A549 (cell line): Measurements from ENCODE around the gene NFIA. TPM values are rescaled to one million over a fixed set of nuclear protein-coding genes. Genes with fewer than 3 reads are reported as not detected.
A peak's percentile ranks its signal among the peaks of the same experiment; 100 is the strongest.

Experiments
- ATAC-seq, 2 experiments: fragments of 200-7000 bp in 1 of 2; fragments of >200 bp in 1 of 2; cut with Nextera tagmentation in 1 of 2; cut with Tn5 transposase in 1 of 2; 3 replicates each; pipeline versions ENCODE4 v1.8.0 to v1.9.1; 2018 to 2020; ENCODE audit warnings: mild to moderate bottlenecking in 1 of 2, moderate library complexity in 1 of 2
- CTCF ChIA-PET: fragments of 300-600 bp; sonication (Branson Sonifier 250); formaldehyde crosslinking; extraction: SDS; loops from one replicate; lab custom pipeline; 2021; ENCODE audit warnings: antibody characterized with exemption, inconsistent platforms; lab: Yijun Ruan, JAX
- POLR2A ChIA-PET: fragments of 350-600 bp; formaldehyde crosslinking; extraction: SDS; loops from one replicate; lab custom pipeline; 2021; ENCODE audit warnings: antibody characterized with exemption, inconsistent platforms; lab: Yijun Ruan, JAX
- DNase-seq, 2 experiments: peaks; one replicate each; pipeline versions ENCODE4 v3.0.0 to v3.0.0-alpha.2; 2011 to 2016; ENCODE audit warnings: low read depth in 1 of 2, low spot score in 1 of 2
- FAIRE-seq: peaks from 2 replicates; lab custom pipeline; 2011; peaks lifted over from hg19 to GRCh38; lab: Jason Lieb, UNC
- H3K27ac ChIP-seq, 2 experiments: fragments of >200 bp; sonication (Bioruptor Twin); formaldehyde crosslinking; 3 replicates each; pipeline ENCODE4 v1.5.1; 2016 to 2017
- H3K4me1 ChIP-seq: fragments of >200 bp; sonication (Bioruptor Twin); formaldehyde crosslinking; 3 replicates; pipeline ENCODE4 v1.6.1; 2016
- H3K4me2 ChIP-seq: fragments of >200 bp; sonication (Bioruptor Twin); formaldehyde crosslinking; 3 replicates; pipeline ENCODE4 v1.6.1; 2016
- H3K4me3 ChIP-seq: fragments of >200 bp; sonication (Bioruptor Twin); formaldehyde crosslinking; 3 replicates; pipeline ENCODE4 v1.5.1; 2016
- H3K9me3 ChIP-seq: fragments of >200 bp; sonication (Bioruptor Twin); formaldehyde crosslinking; 3 replicates; pipeline ENCODE4 v1.6.1; 2016
- BCL3 ChIP-seq: fragments of >200 bp; sonication (Bioruptor Twin); formaldehyde crosslinking; IDR thresholded peaks from 3 replicates; pipeline ENCODE4 v1.6.1; 2016
- BHLHE40 ChIP-seq: IDR thresholded peaks from 2 replicates; pipeline ENCODE4 v1.6.1; 2012; ENCODE audit warnings: low read depth, low read length, inconsistent platforms
- CBX2 ChIP-seq: fragments of 200-600 bp; sonication (generic); IDR thresholded peaks from 2 replicates; pipeline ENCODE4 v1.6.1; 2016; ENCODE audit warnings: low read depth, mild to moderate bottlenecking, borderline replicate concordance
- CEBPB ChIP-seq, 2 experiments: fragments of >200 bp in 1 of 2; sonication (Bioruptor Twin) in 1 of 2; formaldehyde crosslinking in 1 of 2; IDR thresholded peaks; 2 replicates each; pipeline ENCODE4 v1.6.1; 2012 to 2016
- CHD2 ChIP-seq: fragments of 150-350 bp; IDR thresholded peaks from 2 replicates; pipeline ENCODE4 v1.6.1; 2014; ENCODE audit warnings: low read length; ENCODE audit not compliant: partially characterized antibody
- E2F6 ChIP-seq: IDR thresholded peaks from 2 replicates; pipeline ENCODE4 v1.6.1; 2012; ENCODE audit warnings: low read depth, borderline replicate concordance
- EHF ChIP-seq: fragments of 250-450 bp; sonication (Bioruptor Pico); IDR thresholded peaks from 2 replicates; pipeline ENCODE4 v1.5.0; 2020; ENCODE audit warnings: mild to moderate bottlenecking
- EP300 ChIP-seq, 2 experiments: fragments of >200 bp; sonication (Bioruptor Twin); formaldehyde crosslinking; IDR thresholded peaks; 2 replicates in 1 of 2; 3 replicates in 1 of 2; pipeline ENCODE4 v1.6.1; 2016 to 2017
- FOSL2 ChIP-seq, 2 experiments: fragments of 450-650 bp in 1 of 2; fragments of >200 bp in 1 of 2; sonication (Bioruptor Twin) in 1 of 2; formaldehyde crosslinking; IDR thresholded peaks; 2 replicates each; pipeline versions ENCODE4 v1.5.0 to v1.6.1; 2016 to 2020; ENCODE audit warnings: mild to moderate bottlenecking in 1 of 2, moderate library complexity in 1 of 2
- FOXS1 ChIP-seq: fragments of 250-450 bp; sonication (Bioruptor Pico); IDR thresholded peaks from 2 replicates; pipeline ENCODE4 v1.5.0; 2020; ENCODE audit warnings: mild to moderate bottlenecking, moderate library complexity
- GATA3 ChIP-seq: IDR thresholded peaks from 2 replicates; pipeline ENCODE4 v1.6.1; 2012; ENCODE audit warnings: borderline replicate concordance
- HOXA7 ChIP-seq: fragments of 250-450 bp; sonication (Bioruptor Pico); IDR thresholded peaks from 2 replicates; pipeline ENCODE4 v1.5.0; 2020; ENCODE audit warnings: mild to moderate bottlenecking, moderate library complexity
- HOXB13 ChIP-seq: fragments of 250-450 bp; sonication (Bioruptor Pico); IDR thresholded peaks from 2 replicates; pipeline ENCODE4 v1.5.0; 2020; ENCODE audit warnings: low read depth, mild to moderate bottlenecking, moderate library complexity
- HOXB5 ChIP-seq: fragments of 250-450 bp; sonication (Bioruptor Pico); IDR thresholded peaks from 2 replicates; pipeline ENCODE4 v1.5.0; 2020; ENCODE audit warnings: mild to moderate bottlenecking, moderate library complexity
- JUN ChIP-seq, 2 experiments: fragments of >200 bp; sonication (Bioruptor Twin); formaldehyde crosslinking; IDR thresholded peaks; 2 replicates in 1 of 2; 3 replicates in 1 of 2; pipeline ENCODE4 v1.6.1; 2016 to 2017
- JUNB ChIP-seq: fragments of >200 bp; sonication (Bioruptor Twin); formaldehyde crosslinking; IDR thresholded peaks from 2 replicates; pipeline ENCODE4 v1.6.1; 2016
- KDM1A ChIP-seq: fragments of 200-600 bp; sonication (generic); IDR thresholded peaks from 2 replicates; pipeline ENCODE4 v1.6.1; 2016; ENCODE audit warnings: low read depth, mild to moderate bottlenecking
- MAFK ChIP-seq: fragments of 450-650 bp; IDR thresholded peaks from 2 replicates; pipeline ENCODE4 v1.6.1; 2014; ENCODE audit not compliant: partially characterized antibody
- MAX ChIP-seq: IDR thresholded peaks from 2 replicates; pipeline ENCODE4 v1.6.1; 2012
- MAZ ChIP-seq: fragments of 150-350 bp; IDR thresholded peaks from 2 replicates; pipeline ENCODE4 v1.6.1; 2014; ENCODE audit warnings: antibody characterized with exemption, low read depth, low read length, borderline replicate concordance
- NPAS2 ChIP-seq: fragments of 250-450 bp; sonication (Bioruptor Pico); IDR thresholded peaks from 2 replicates; pipeline ENCODE4 v1.8.0; 2022; ENCODE audit warnings: mild to moderate bottlenecking, moderate library complexity, borderline replicate concordance
- NR3C1 ChIP-seq: fragments of >200 bp; sonication (Bioruptor Twin); formaldehyde crosslinking; IDR thresholded peaks from 3 replicates; pipeline ENCODE4 v1.6.1; 2017
- PBX3 ChIP-seq: IDR thresholded peaks from 2 replicates; pipeline ENCODE4 v1.6.1; 2012
- POLR2A ChIP-seq: IDR thresholded peaks from 2 replicates; pipeline ENCODE4 v1.6.1; 2012; ENCODE audit warnings: mild to moderate bottlenecking, low read length
- RAD21 ChIP-seq, 2 experiments: fragments of >200 bp in 1 of 2; sonication (Bioruptor Twin) in 1 of 2; formaldehyde crosslinking in 1 of 2; IDR thresholded peaks in 1 of 2; conservative IDR thresholded peaks in 1 of 2; 2 replicates in 1 of 2; 3 replicates in 1 of 2; pipeline ENCODE4 v1.6.1; 2012 to 2018; ENCODE audit warnings: inconsistent platforms in 1 of 2
- RARB ChIP-seq: fragments of 250-450 bp; sonication (Bioruptor Pico); IDR thresholded peaks from 2 replicates; pipeline ENCODE4 v1.8.0; 2021; ENCODE audit warnings: mild to moderate bottlenecking, moderate library complexity
- RCOR1 ChIP-seq: fragments of 150-350 bp; IDR thresholded peaks from 2 replicates; pipeline ENCODE4 v1.6.1; 2014; ENCODE audit warnings: antibody characterized with exemption, low read length, low read depth
- RFX5 ChIP-seq: fragments of 450-650 bp; IDR thresholded peaks from 2 replicates; pipeline ENCODE4 v1.7.1; 2014; ENCODE audit warnings: antibody characterized with exemption, mild to moderate bottlenecking, moderate library complexity
- SREBF2 ChIP-seq: fragments of 450-650 bp; IDR thresholded peaks from 2 replicates; pipeline ENCODE4 v1.6.1; 2014; ENCODE audit warnings: mild to moderate bottlenecking, moderate library complexity
- TFCP2L1 ChIP-seq: fragments of 250-450 bp; sonication (Bioruptor Pico); IDR thresholded peaks from 2 replicates; pipeline ENCODE4 v1.5.0; 2021; ENCODE audit warnings: mild to moderate bottlenecking
- TP53 ChIP-seq: fragments of 250-450 bp; sonication (Bioruptor Pico); IDR thresholded peaks from 2 replicates; pipeline ENCODE4 v1.5.0; 2021; ENCODE audit warnings: mild to moderate bottlenecking, moderate library complexity
- ZNF302 ChIP-seq: fragments of 250-450 bp; sonication (Bioruptor Pico); IDR thresholded peaks from 2 replicates; pipeline ENCODE4 v1.9.0; 2021; ENCODE audit warnings: inconsistent platforms, mild to moderate bottlenecking, moderate library complexity
- WGBS: methylation state at CpG from one replicate; pipeline ENCODE4 v1.1.6; 2017; ENCODE audit errors: missing lambda C conversion rate; 5-methylcytosine and 5-hydroxymethylcytosine counted together
- polyA plus RNA-seq, 4 experiments: library from polyadenylated mRNA; depleted of rRNA in 3 of 4; stranded (reverse); fragments of >200 nt; fragmentation: RNase III in 1 of 4; extraction: RNeasy Plus Mini Kit Qiagen cat#74134 plus additional on column Dnase treatment in 1 of 4; gene quantifications; 2 replicates in 3 of 4; 3 replicates in 1 of 4; pipeline ENCODE4 v1.2.3, GENCODE V29; 2011 to 2017

NFIA gene
- polyA plus RNA-seq, 2 of the 4 experiments (the other 2 are of a cell fraction), result 6.5 to 25.8 TPM

- DNase-seq, result no peak
- no peak for TF ChIP-seq HOXA7 (CRISPR knock-in tag)
- no peak for TF ChIP-seq MAX
- TF ChIP-seq HOXB13, result no peak
- TF ChIP-seq MAFK, result peak; percentile 87
- no peak for TF ChIP-seq JUNB
- TF ChIP-seq, all 56 proteins: peak for 1
- 63% methylated on average over 5 of the region's 6 CpGs for WGBS
- Histone ChIP-seq H3K27ac (peak overlapping the region; percentile 7 to 24; a peak in 1 of 6 replicates), H3K4me2 (peak overlapping the region; percentile 64), H3K4me3 (no peak overlapping the region), H3K9me3 (no peaks in the 10 kb centered on the region), H3K4me1 (peaks cover 24% of the 10 kb centered on the region)
- FAIRE-seq (no peak), ATAC-seq (no peak)
- POLR2A ChIA-PET, result no interaction called here
- CTCF ChIA-PET, result no interaction called here
Measured at GRCh38 chr1:61254634-61255357, 172.4 kb downstream of the NFIA start.

- 92% methylated on average over 3 of the region's 3 CpGs for WGBS
Measured at GRCh38 chr1:61255358-61255703, 173.0 kb downstream of the NFIA start.

GRCh38 chr1:61259379-61260148 lies 177.2 kb downstream of the NFIA start:
- ChIA-PET CTCF (no interaction called here), POLR2A (no interaction called here)
- no peak overlapping the region for H3K4me3 ChIP-seq
- no peak overlapping the region for H3K4me2 ChIP-seq
- DNase-seq, result no peak
- ATAC-seq, result no peak
- FAIRE-seq, result no peak
- no peaks in the 10 kb centered on the region for H3K9me3 ChIP-seq
- 84% methylated on average over 9 of the region's 9 CpGs for WGBS
- no peak overlapping the region for H3K27ac ChIP-seq
- H3K4me1 ChIP-seq, result peaks cover 6% of the 10 kb centered on the region
- no peak for TF ChIP-seq MAZ
- TF ChIP-seq E2F6, result no peak
- TF ChIP-seq JUN (IDR thresholded peaks at IDR 0.05), result no peak
- no peak for TF ChIP-seq CEBPB (IDR thresholded peaks at IDR 0.05)
- TF ChIP-seq RARB (CRISPR knock-in tag), result no peak
- TF ChIP-seq ZNF302, result no peak
- no peak for TF ChIP-seq SREBF2
- TF ChIP-seq GATA3, result no peak
- no peak for TF ChIP-seq MAFK
- TF ChIP-seq FOXS1, result no peak
- no peak for TF ChIP-seq TFCP2L1 (CRISPR knock-in tag)
- no peak for TF ChIP-seq CBX2
- TF ChIP-seq TP53 (CRISPR knock-in tag), result no peak
- TF ChIP-seq POLR2A, result no peak
- TF ChIP-seq NPAS2 (CRISPR knock-in tag), result no peak
- no peak for TF ChIP-seq KDM1A
- no peak for TF ChIP-seq HOXB13
- no peak for TF ChIP-seq JUNB

More at GRCh38 chr1:61255358-61255703, 173.0 kb downstream of the NFIA start:
- TF ChIP-seq HOXB13, result no peak
- TF ChIP-seq TP53 (CRISPR knock-in tag), result no peak
- TF ChIP-seq EP300 (IDR thresholded peaks at IDR 0.05), result no peak
- no peak for TF ChIP-seq HOXB5 (CRISPR knock-in tag)
- no peak for TF ChIP-seq FOSL2 (IDR thresholded peaks at IDR 0.05)
- no peak for TF ChIP-seq FOSL2 (CRISPR knock-in tag; IDR thresholded peaks at IDR 0.05)
- no peak for TF ChIP-seq BHLHE40
- no peak for TF ChIP-seq PBX3
- no peak for TF ChIP-seq CHD2
- no peak for TF ChIP-seq NR3C1
- no peak for TF ChIP-seq MAFK
- no peak for TF ChIP-seq GATA3
- no peak for TF ChIP-seq BCL3
- TF ChIP-seq EHF, result no peak
- TF ChIP-seq RAD21 (conservative IDR thresholded peaks at IDR 0.05 in 1 of 2, IDR thresholded peaks at IDR 0.05 in 1 of 2), result no peak
- TF ChIP-seq RFX5, result no peak
- TF ChIP-seq RCOR1, result no peak
- ChIA-PET POLR2A (no interaction called here), CTCF (interaction anchor here (1.1 to 1.2 kb wide), 2 partner anchors 11 to 205 kb away, joined by 3 to 4 read pairs; no protein-coding TSS in a partner anchor)
- no peak overlapping the region for H3K4me3 ChIP-seq
- ATAC-seq (no peak), DNase-seq (no peak), FAIRE-seq (no peak)
- H3K4me1 ChIP-seq, result peaks cover 24% of the 10 kb centered on the region
- H3K9me3 ChIP-seq, result no peaks in the 10 kb centered on the region
- H3K4me2 ChIP-seq, result no peak overlapping the region; the same call in 2 of the 3 replicates
- no peak overlapping the region for H3K27ac ChIP-seq
